K562 (cell line): Measurements from ENCODE around the gene PALM3. TPM values are rescaled to one million over a fixed set of nuclear protein-coding genes. Genes with fewer than 3 reads are reported as not detected.
A peak's percentile ranks its signal among the peaks of the same experiment; 100 is the strongest.

Experiments used
- ATAC-seq: fragments of 200-7000 bp; cut with Tn5 transposase; 3 replicates; pipeline ENCODE4 v1.9.1; 2020; ENCODE audit warnings: moderate library complexity
- BruUV-seq: library from RNA; stranded (reverse); fragments of 400-500 nt; replicated peaks from 2 replicates; lab custom pipeline; 2021; lab: Mats Ljungman, UMichigan
- CTCF ChIA-PET: fragments of 300-600 bp; formaldehyde crosslinking; extraction: SDS; loops from one replicate; lab custom pipeline; 2021; ENCODE audit warnings: low intra/inter-chr PET ratio; lab: Yijun Ruan, JAX
- POLR2A ChIA-PET: fragments of 300-600, 350-650 bp; sonication (Branson Sonifier 250); formaldehyde crosslinking; extraction: SDS; loops from one replicate; lab custom pipeline; 2021; ENCODE audit warnings: antibody characterized with exemption, inconsistent platforms; lab: Yijun Ruan, JAX
- DNase-seq, 4 experiments: peaks; one replicate each; pipeline versions ENCODE4 v3.0.0 to v3.0.0-alpha.2; 2011 to 2018; ENCODE audit warnings: low spot score in 3 of 4, mixed read lengths in 3 of 4; ENCODE audit errors: extremely low read depth in 1 of 4
- FAIRE-seq: peaks from 2 replicates; lab custom pipeline; 2011; peaks lifted over from hg19 to GRCh38; lab: Jason Lieb, UNC
- H2AFZ ChIP-seq: 2 replicates; pipeline ENCODE4 v1.6.0; 2011; ENCODE audit warnings: low read depth, low read length, control low read depth, inconsistent platforms
- H3K27ac ChIP-seq: fragments of 200-600 bp; 3 replicates; pipeline ENCODE4 v1.8.0; 2011; ENCODE audit warnings: low read depth, mild to moderate bottlenecking, control low read depth, inconsistent platforms, low read length, moderate library complexity, mixed read lengths; ENCODE audit errors: extremely low read depth
- H3K27me3 ChIP-seq, 2 experiments: fragments of 300-600 bp in 1 of 2; 2 replicates in 1 of 2; 3 replicates in 1 of 2; pipeline versions ENCODE4 v1.6.0 to v1.8.0; 2011; ENCODE audit warnings: inconsistent platforms in 2 of 2, low read length in 2 of 2, mild to moderate bottlenecking in 1 of 2, mixed read lengths in 1 of 2, moderate library complexity in 1 of 2; ENCODE audit not compliant: control insufficient read depth in 2 of 2, insufficient read depth in 2 of 2
- H3K36me3 ChIP-seq: fragments of 300-600 bp; 3 replicates; pipeline ENCODE4 v1.8.0; 2011; ENCODE audit warnings: mild to moderate bottlenecking, low read length, inconsistent platforms; ENCODE audit not compliant: control insufficient read depth, insufficient read depth
- H3K4me1 ChIP-seq, 2 experiments: fragments of 200-600 bp in 1 of 2; replicated peaks in 1 of 2; 2 replicates in 1 of 2; 3 replicates in 1 of 2; pipeline versions ENCODE4 v1.5.1 to v1.8.0; 2011; ENCODE audit warnings: inconsistent platforms in 2 of 2, low read length in 2 of 2, mild to moderate bottlenecking in 1 of 2, mixed read lengths in 1 of 2, moderate library complexity in 1 of 2; ENCODE audit not compliant: control insufficient read depth in 2 of 2, insufficient read depth in 2 of 2
- H3K4me2 ChIP-seq: 2 replicates; pipeline ENCODE4 v1.6.1; 2011; ENCODE audit warnings: low read length, control low read depth, inconsistent platforms, mixed read lengths; ENCODE audit not compliant: insufficient read depth
- H3K4me3 ChIP-seq: fragments of 200-600 bp; sonication (generic), shearing (Covaris generic); 2 replicates; pipeline ENCODE4 v1.5.1; 2016; ENCODE audit warnings: control low read depth, inconsistent platforms
- H3K79me2 ChIP-seq: fragments of 200-600 bp; 3 replicates; pipeline ENCODE4 v1.8.0; 2011; ENCODE audit warnings: low read length, inconsistent platforms; ENCODE audit not compliant: control insufficient read depth, insufficient read depth
- H3K9ac ChIP-seq, 2 experiments: 2 replicates each; pipeline versions ENCODE4 v1.6.0 to v1.6.1; 2011; ENCODE audit warnings: low read depth in 2 of 2, low read length in 2 of 2, control low read depth in 1 of 2, inconsistent platforms in 1 of 2, mild to moderate bottlenecking in 1 of 2, mixed read lengths in 1 of 2; ENCODE audit not compliant: insufficient read depth in 1 of 2
- H3K9me1 ChIP-seq: one replicate; pipeline ENCODE4 v1.6.0; 2011; ENCODE audit warnings: inconsistent platforms, mild to moderate bottlenecking, low read length, moderate library complexity; ENCODE audit not compliant: control insufficient read depth, insufficient read depth
- H3K9me3 ChIP-seq: replicated peaks from 2 replicates; pipeline ENCODE4 v1.5.1; 2011; ENCODE audit warnings: low read depth, low read length, inconsistent platforms; ENCODE audit not compliant: control insufficient read depth, insufficient read depth
- H4K20me1 ChIP-seq: replicated peaks from 2 replicates; pipeline ENCODE4 v1.6.1; 2011; ENCODE audit warnings: low read length, inconsistent platforms, mixed read lengths; ENCODE audit not compliant: control insufficient read depth, insufficient read depth
- BRD4 ChIP-seq: fragments of 200-600 bp; sonication (generic); IDR thresholded peaks from 2 replicates; pipeline ENCODE4 v1.6.1; 2017; ENCODE audit warnings: inconsistent platforms
- NCOA1 ChIP-seq: fragments of 450-650 bp; IDR thresholded peaks from 2 replicates; pipeline ENCODE4 v1.6.1; 2016; ENCODE audit warnings: low read depth
- RBM34 ChIP-seq: fragments of 200-400 bp; formaldehyde crosslinking; IDR thresholded peaks from 2 replicates; pipeline ENCODE4 v1.6.1; 2018; ENCODE audit warnings: low read length, borderline replicate concordance; ENCODE audit not compliant: insufficient read depth
- SMAD3 ChIP-seq: fragments of 450-650 bp; formaldehyde crosslinking; conservative IDR thresholded peaks from 2 replicates; pipeline ENCODE4 v1.4.0; 2020; ENCODE audit warnings: mild to moderate bottlenecking
- TAF7 ChIP-seq: fragments of 450-650 bp; IDR thresholded peaks from 2 replicates; pipeline ENCODE4 v1.6.1; 2016; ENCODE audit warnings: missing genetic modification characterization, missing compliant biosample characterization
- ZBED1 ChIP-seq: IDR thresholded peaks from 2 replicates; pipeline ENCODE4 v1.6.1; 2014
- ZNF274 ChIP-seq: IDR thresholded peaks from 2 replicates; pipeline ENCODE4 v1.6.1; 2011; ENCODE audit warnings: low read depth, mild to moderate bottlenecking, low read length, moderate library complexity, borderline replicate concordance
- ZNF347 ChIP-seq: fragments of 450-650 bp; formaldehyde crosslinking; IDR thresholded peaks from 2 replicates; pipeline ENCODE4 v1.4.0; 2020; ENCODE audit warnings: low read depth, mild to moderate bottlenecking, moderate library complexity
- ZSCAN32 ChIP-seq: fragments of 450-650 bp; formaldehyde crosslinking; IDR thresholded peaks from 2 replicates; pipeline ENCODE4 v1.4.0; 2020; ENCODE audit warnings: mild to moderate bottlenecking, moderate library complexity
- WGBS: fragments of 100-300 bp; shearing (Covaris generic); methylation state at CpG from one replicate; pipeline ENCODE4 v1.1.6; 2016; ENCODE audit warnings: low coverage, mixed read lengths; ENCODE audit not compliant: insufficient coverage; ENCODE audit errors: missing lambda C conversion rate; 5-methylcytosine and 5-hydroxymethylcytosine counted together
- in situ Hi-C: fragments of 300-500 bp; cut with MboI; formaldehyde crosslinking; loops from 4 replicates; pipeline ENCODE4 v1.15.0; 2018; ENCODE audit warnings: inconsistent platforms, mixed read lengths
- intact Hi-C: fragments of 100-400 bp; cut with micrococcal nuclease; formaldehyde crosslinking; loops from 2 replicates; pipeline ENCODE4 v1.14.2; 2022
- polyA plus RNA-seq, 8 experiments: library from polyadenylated mRNA; depleted of rRNA in 4 of 8; stranded (reverse) in 5 of 8; unstranded in 3 of 8; fragments of >200 nt; fragmentation: Nextera tagmentation in 2 of 8; fragmentation: Illumina TruSeq in 1 of 8; extraction: Ambion mirVana in 2 of 8; extraction: Trizol in 1 of 8; gene quantifications; 2 replicates each; pipeline versions ENCODE4 v1.2.1 to v1.2.3, GENCODE V29; 2011 to 2014; ENCODE audit warnings: inconsistent platforms in 1 of 8, missing spikeins in 1 of 8
- total RNA-seq, 7 experiments: library from RNA; depleted of rRNA in 6 of 7; stranded (reverse); fragments of >200 nt in 6 of 7; fragmentation: Illumina TruSeq in 2 of 7; extraction: Trizol in 2 of 7; gene quantifications; 2 replicates each; pipeline versions ENCODE4 v1.2.1 to v1.2.3, GENCODE V29; 2011 to 2021; ENCODE audit warnings: low replicate concordance in 1 of 7
- TF ChIP-seq, protein P1 (sequence below): sonication (generic); formaldehyde crosslinking; IDR thresholded peaks from 2 replicates; pipeline ENCODE4 v1.8.0; 2022; ENCODE audit warnings: mild to moderate bottlenecking, missing genetic modification reagents
- TF ChIP-seq, protein P2 (sequence below): fragments of 250-450 bp; sonication (Bioruptor Pico); IDR thresholded peaks from 2 replicates; pipeline ENCODE4 v1.4.0; 2020
- TF ChIP-seq, protein P3 (sequence below): sonication (generic); formaldehyde crosslinking; IDR thresholded peaks from 2 replicates; pipeline ENCODE4 v1.8.0; 2022; ENCODE audit warnings: missing genetic modification reagents, mild to moderate bottlenecking, moderate library complexity, borderline replicate concordance
- TF ChIP-seq, protein P4 (sequence below): sonication (generic); formaldehyde crosslinking; IDR thresholded peaks from 2 replicates; pipeline ENCODE4 v1.8.1; 2023; ENCODE audit warnings: mild to moderate bottlenecking, missing genetic modification reagents
- TF ChIP-seq, protein P5 (sequence below): fragments of 250-450 bp; sonication (Bioruptor Pico); IDR thresholded peaks from 2 replicates; pipeline ENCODE4 v1.8.0; 2021; ENCODE audit warnings: moderate library complexity, mild to moderate bottlenecking, inconsistent platforms

PALM3 gene
- total and polyA plus RNA-seq, 9 of the 15 experiments (the other 6 are each of a cell fraction or from before 2014, with no cell fraction given): 0.07 to 9.3 (median 3.3) TPM

DNA sequence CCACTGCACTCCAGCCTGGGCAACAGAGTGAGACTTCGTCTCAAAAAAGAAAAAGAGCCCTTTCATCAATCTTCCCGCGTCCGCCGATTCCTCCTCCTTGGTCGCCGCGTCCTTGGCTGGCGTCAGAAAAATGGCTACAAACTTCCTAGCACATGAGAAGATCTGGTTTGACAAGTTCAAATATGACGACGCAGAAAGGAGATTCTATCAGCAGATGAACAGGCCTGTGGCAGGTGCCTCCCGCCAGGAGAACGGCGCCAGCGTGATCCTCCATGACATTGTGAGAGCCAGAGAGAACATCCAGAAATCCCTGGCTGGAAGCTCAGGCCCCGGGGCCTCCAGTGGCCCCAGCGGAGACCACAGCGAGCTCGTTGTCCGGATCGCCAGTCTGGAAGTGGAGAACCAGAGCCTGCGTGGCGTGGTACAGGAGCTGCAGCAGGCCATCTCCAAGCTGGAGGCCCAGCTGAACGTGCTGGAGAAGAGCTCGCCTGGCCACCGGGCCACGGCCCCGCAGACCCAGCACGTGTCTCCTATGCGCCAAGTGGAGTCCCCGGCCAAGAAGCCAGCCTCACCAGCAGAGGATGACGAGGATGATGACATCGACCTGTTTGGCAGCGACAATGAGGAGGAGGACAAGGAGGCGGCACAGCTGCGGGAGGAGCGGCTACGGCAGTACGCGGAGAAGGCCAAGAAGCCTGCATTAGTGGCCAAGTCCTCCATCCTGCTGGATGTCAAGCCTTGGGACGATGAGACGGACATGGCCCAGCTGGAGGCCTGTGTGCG is 8.6 kb upstream of the PALM3 start:
- H3K4me3 ChIP-seq: no peak overlapping the region
- H3K27ac ChIP-seq: no peak overlapping the region
- WGBS: 75% methylated on average over 22 of the region's 43 CpGs
- no TSS peak for BruUV-seq
- no peak overlapping the region for H2AFZ ChIP-seq
- no peak for DNase-seq
- H3K4me2 ChIP-seq: no peak overlapping the region
- peaks cover 9 to 47% of the 10 kb centered on the region in 2 experiments; a peak in 4 of 5 replicates for H3K4me1 ChIP-seq
- POLR2A ChIA-PET: interaction anchor here (0.6 to 1.0 kb wide), 4 partner anchors 9 to 12 kb away, joined by 3 to 4 read pairs (median 4); no protein-coding TSS in a partner anchor
- peaks cover 19% of the 10 kb centered on the region for H3K79me2 ChIP-seq
- in situ Hi-C loops: loop anchor here (5.0 to 25.0 kb wide), 2 partner anchors 188 to 483 kb away; no protein-coding TSS in a partner anchor
- no peaks in the 10 kb centered on the region for H4K20me1 ChIP-seq
- CTCF ChIA-PET: no interaction called here
- peak overlapping the region in 1 of 2 experiments; percentile 26; a peak in 1 of 4 replicates for H3K9ac ChIP-seq
- ATAC-seq: no peak
- intact Hi-C loops: no loop called here
- no peak for FAIRE-seq
- no peaks in the 10 kb centered on the region for H3K36me3 ChIP-seq
- H3K27me3 ChIP-seq: no peaks in the 10 kb centered on the region
- H3K9me3 ChIP-seq: no peaks in the 10 kb centered on the region
- no peaks in the 10 kb centered on the region for H3K9me1 ChIP-seq
- TF ChIP-seq ZSCAN32 (CRISPR knock-in tag) (no peak), TAF7 (no peak), ZNF347 (no peak), ZNF274 (no peak), BRD4 (no peak), SMAD3 (CRISPR knock-in tag) (no peak), RBM34 (no peak), NCOA1 (no peak), ZBED1 (no peak)
- TF ChIP-seq, protein P1, sequence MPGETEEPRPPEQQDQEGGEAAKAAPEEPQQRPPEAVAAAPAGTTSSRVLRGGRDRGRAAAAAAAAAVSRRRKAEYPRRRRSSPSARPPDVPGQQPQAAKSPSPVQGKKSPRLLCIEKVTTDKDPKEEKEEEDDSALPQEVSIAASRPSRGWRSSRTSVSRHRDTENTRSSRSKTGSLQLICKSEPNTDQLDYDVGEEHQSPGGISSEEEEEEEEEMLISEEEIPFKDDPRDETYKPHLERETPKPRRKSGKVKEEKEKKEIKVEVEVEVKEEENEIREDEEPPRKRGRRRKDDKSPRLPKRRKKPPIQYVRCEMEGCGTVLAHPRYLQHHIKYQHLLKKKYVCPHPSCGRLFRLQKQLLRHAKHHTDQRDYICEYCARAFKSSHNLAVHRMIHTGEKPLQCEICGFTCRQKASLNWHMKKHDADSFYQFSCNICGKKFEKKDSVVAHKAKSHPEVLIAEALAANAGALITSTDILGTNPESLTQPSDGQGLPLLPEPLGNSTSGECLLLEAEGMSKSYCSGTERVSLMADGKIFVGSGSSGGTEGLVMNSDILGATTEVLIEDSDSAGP (CRISPR knock-in tag): no peak
- TF ChIP-seq, protein P2, sequence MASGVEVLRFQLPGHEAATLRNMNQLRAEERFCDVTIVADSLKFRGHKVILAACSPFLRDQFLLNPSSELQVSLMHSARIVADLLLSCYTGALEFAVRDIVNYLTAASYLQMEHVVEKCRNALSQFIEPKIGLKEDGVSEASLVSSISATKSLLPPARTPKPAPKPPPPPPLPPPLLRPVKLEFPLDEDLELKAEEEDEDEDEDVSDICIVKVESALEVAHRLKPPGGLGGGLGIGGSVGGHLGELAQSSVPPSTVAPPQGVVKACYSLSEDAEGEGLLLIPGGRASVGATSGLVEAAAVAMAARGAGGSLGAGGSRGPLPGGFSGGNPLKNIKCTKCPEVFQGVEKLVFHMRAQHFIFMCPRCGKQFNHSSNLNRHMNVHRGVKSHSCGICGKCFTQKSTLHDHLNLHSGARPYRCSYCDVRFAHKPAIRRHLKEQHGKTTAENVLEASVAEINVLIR (CRISPR knock-in tag): no peak
- TF ChIP-seq, protein P3, sequence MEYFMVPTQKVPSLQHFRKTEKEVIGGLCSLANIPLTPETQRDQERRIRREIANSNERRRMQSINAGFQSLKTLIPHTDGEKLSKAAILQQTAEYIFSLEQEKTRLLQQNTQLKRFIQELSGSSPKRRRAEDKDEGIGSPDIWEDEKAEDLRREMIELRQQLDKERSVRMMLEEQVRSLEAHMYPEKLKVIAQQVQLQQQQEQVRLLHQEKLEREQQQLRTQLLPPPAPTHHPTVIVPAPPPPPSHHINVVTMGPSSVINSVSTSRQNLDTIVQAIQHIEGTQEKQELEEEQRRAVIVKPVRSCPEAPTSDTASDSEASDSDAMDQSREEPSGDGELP: 0 out of 2 replicates have a peak, but pooled peaks have one; percentile 13
- TF ChIP-seq, protein P4, sequence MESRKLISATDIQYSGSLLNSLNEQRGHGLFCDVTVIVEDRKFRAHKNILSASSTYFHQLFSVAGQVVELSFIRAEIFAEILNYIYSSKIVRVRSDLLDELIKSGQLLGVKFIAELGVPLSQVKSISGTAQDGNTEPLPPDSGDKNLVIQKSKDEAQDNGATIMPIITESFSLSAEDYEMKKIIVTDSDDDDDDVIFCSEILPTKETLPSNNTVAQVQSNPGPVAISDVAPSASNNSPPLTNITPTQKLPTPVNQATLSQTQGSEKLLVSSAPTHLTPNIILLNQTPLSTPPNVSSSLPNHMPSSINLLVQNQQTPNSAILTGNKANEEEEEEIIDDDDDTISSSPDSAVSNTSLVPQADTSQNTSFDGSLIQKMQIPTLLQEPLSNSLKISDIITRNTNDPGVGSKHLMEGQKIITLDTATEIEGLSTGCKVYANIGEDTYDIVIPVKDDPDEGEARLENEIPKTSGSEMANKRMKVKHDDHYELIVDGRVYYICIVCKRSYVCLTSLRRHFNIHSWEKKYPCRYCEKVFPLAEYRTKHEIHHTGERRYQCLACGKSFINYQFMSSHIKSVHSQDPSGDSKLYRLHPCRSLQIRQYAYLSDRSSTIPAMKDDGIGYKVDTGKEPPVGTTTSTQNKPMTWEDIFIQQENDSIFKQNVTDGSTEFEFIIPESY: peak; percentile 90
- TF ChIP-seq, protein P5, sequence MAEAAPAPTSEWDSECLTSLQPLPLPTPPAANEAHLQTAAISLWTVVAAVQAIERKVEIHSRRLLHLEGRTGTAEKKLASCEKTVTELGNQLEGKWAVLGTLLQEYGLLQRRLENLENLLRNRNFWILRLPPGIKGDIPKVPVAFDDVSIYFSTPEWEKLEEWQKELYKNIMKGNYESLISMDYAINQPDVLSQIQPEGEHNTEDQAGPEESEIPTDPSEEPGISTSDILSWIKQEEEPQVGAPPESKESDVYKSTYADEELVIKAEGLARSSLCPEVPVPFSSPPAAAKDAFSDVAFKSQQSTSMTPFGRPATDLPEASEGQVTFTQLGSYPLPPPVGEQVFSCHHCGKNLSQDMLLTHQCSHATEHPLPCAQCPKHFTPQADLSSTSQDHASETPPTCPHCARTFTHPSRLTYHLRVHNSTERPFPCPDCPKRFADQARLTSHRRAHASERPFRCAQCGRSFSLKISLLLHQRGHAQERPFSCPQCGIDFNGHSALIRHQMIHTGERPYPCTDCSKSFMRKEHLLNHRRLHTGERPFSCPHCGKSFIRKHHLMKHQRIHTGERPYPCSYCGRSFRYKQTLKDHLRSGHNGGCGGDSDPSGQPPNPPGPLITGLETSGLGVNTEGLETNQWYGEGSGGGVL (CRISPR knock-in tag): no peak
